Mononuclear cell (primary cell): ENCODE data around the gene CSTF1. TPM values are rescaled to one million over a fixed set of nuclear protein-coding genes. Genes with fewer than 3 reads are reported as not detected.

Experiments
- total RNA-seq: library from RNA; depleted of rRNA; stranded (reverse); fragments of >200 nt; gene quantifications from one replicate; pipeline ENCODE4 v1.2.3, GENCODE V29; 2012

The CSTF1 gene
- total RNA-seq, 1 donor, result 32.6 TPM

Other genes with a start within 250 kb of the CSTF1 start
- gene MC3R, start 143.9 kb upstream of the CSTF1 start, total RNA-seq, result not detected
- gene FAM210B, start 33.7 kb upstream of the CSTF1 start, total RNA-seq, result 20.6 TPM
- 3.0 TPM for gene AURKA, start 430 bp upstream of the CSTF1 start, total RNA-seq
- gene CASS4, start 19.6 kb downstream of the CSTF1 start, total RNA-seq, result 13.4 TPM
- 49.7 TPM for gene RTF2, start 76.0 kb downstream of the CSTF1 start, total RNA-seq
- 3.7 TPM for gene FAM209A, start 132.1 kb downstream of the CSTF1 start, total RNA-seq
- 0.52 TPM for gene FAM209B, start 140.6 kb downstream of the CSTF1 start, total RNA-seq
- gene TFAP2C, start 236.7 kb downstream of the CSTF1 start, total RNA-seq, result not detected